ENCODE measurements around the gene SLC25A26.
A peak's percentile ranks its signal among the peaks of the same experiment; 100 is the strongest.
"Not testable (repeated sequence)": the region's sequence is repeated elsewhere in the genome, so short reads cannot be mapped to it uniquely, and the experiment has no call there.

The SLC25A26 gene

GRCh38 chr3:66220066-66220465 is 735 bp upstream of the SLC25A26 start:
- no peak for DNase-seq (ENCODE audit: low read depth in 2 of 2)
- H3K4me3 ChIP-seq (replicated peaks in 1 of 2; ENCODE audit: low read depth in 2 of 2, low read length in 2 of 2): peak overlapping the region; percentile 80 to 86
- no peak for TF ChIP-seq CTCF (IDR thresholded peaks at IDR 0.05; ENCODE audit: low read depth, low read length)

- H3K4me3 ChIP-seq (replicated peaks in 1 of 2; ENCODE audit: low read depth in 2 of 2, low read length in 2 of 2): no peak overlapping the region
- no peak for TF ChIP-seq CTCF (IDR thresholded peaks at IDR 0.05; ENCODE audit: low read depth, low read length)
- no peak for DNase-seq (ENCODE audit: low read depth in 2 of 2)
Observed at GRCh38 chr3:66224220-66224619, 3.4 kb downstream of the SLC25A26 start.

- not testable (repeated sequence) for H3K4me3 ChIP-seq (replicated peaks in 1 of 2; ENCODE audit: low read depth in 2 of 2, low read length in 2 of 2); DNase-seq (ENCODE audit: low read depth in 2 of 2)
Observed at GRCh38 chr3:66226093-66226492, 5.3 kb downstream of the SLC25A26 start.

- H3K4me3 ChIP-seq (replicated peaks in 1 of 2; ENCODE audit: low read depth in 2 of 2, low read length in 2 of 2): no peak overlapping the region
- DNase-seq (ENCODE audit: low read depth in 2 of 2): no peak
- no peak for TF ChIP-seq CTCF (IDR thresholded peaks at IDR 0.05; ENCODE audit: low read depth, low read length)
Observed at GRCh38 chr3:66227051-66227450, 6.2 kb downstream of the SLC25A26 start.

GRCh38 chr3:66227915-66228314 is 7.1 kb downstream of the SLC25A26 start:
- TF ChIP-seq CTCF (IDR thresholded peaks at IDR 0.05; ENCODE audit: low read depth, low read length): no peak
- peak in 1 of 2 donors; percentile 15 for DNase-seq (ENCODE audit: low read depth in 2 of 2)
- H3K4me3 ChIP-seq (replicated peaks in 1 of 2; ENCODE audit: low read depth in 2 of 2, low read length in 2 of 2): no peak overlapping the region

GRCh38 chr3:66228707-66229106 is 7.9 kb downstream of the SLC25A26 start:
- H3K4me3 ChIP-seq (replicated peaks in 1 of 2; ENCODE audit: low read depth in 2 of 2, low read length in 2 of 2): no peak overlapping the region
- DNase-seq (ENCODE audit: low read depth in 2 of 2): peak in 1 of 2 donors; percentile 22
- no peak for TF ChIP-seq CTCF (IDR thresholded peaks at IDR 0.05; ENCODE audit: low read depth, low read length)

GRCh38 chr3:66229931-66230330 is 9.1 kb downstream of the SLC25A26 start:
- no peak overlapping the region for H3K4me3 ChIP-seq (replicated peaks in 1 of 2; ENCODE audit: low read depth in 2 of 2, low read length in 2 of 2)
- no peak for DNase-seq (ENCODE audit: low read depth in 2 of 2)
- no peak for TF ChIP-seq CTCF (IDR thresholded peaks at IDR 0.05; ENCODE audit: low read depth, low read length)
